KBM-7 (cell line): ENCODE data around the gene SMIM22.
A peak's percentile ranks its signal among the peaks of the same experiment; 100 is the strongest.

ENCODE experiments used
- DNase-seq: peaks from one replicate; pipeline ENCODE4 v3.0.0-alpha.2; 2015
- in situ Hi-C: fragments of 300-500 bp; cut with MboI; formaldehyde crosslinking; loops from 2 replicates; pipeline ENCODE4 v1.14.3; 2020; ENCODE audit warnings: low sequenced_read_pairs, low pct_unique_long_range_greater_than_20kb, mixed read lengths

Gene SMIM22, protein sequence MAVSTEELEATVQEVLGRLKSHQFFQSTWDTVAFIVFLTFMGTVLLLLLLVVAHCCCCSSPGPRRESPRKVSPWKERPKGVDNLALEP

DNA sequence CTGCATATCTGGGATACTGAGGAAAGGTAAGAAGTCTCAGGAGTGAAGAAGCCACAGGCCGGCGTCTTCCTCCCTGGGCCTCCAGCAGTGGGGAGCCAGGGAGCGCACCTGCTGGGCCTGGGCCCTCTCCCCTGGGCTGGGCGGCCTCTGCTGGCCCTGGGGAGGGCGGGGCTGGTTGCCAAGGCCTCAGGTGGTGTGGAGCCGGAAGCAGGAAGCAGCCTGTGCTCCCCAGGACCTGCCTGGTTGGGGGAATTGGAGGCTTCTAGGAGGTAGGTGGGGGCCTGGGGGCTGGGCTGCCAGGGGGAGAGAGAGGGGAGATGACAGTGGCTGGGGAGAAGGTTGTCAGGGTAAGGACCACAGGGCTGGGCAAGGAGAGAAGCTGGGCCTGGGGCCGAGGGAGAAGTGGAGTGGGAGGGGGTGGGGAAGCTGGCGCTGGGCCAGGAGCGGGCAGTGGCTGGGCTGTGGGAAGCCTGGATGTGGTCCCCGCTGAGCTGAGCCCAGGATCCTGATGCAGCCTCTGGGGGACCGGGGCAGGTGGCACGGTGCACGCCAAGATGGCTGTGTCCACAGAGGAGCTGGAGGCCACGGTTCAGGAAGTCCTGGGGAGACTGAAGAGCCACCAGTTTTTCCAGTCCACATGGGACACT lies at the start of gene SMIM22:
Gene SMIM22, plus strand, starts transcription at position 189 of the 647 bp plus-strand sequence. Its CDS starts 366 bp downstream, at position 555.
- in situ Hi-C loops, result no loop called here
- no peak for DNase-seq

DNA sequence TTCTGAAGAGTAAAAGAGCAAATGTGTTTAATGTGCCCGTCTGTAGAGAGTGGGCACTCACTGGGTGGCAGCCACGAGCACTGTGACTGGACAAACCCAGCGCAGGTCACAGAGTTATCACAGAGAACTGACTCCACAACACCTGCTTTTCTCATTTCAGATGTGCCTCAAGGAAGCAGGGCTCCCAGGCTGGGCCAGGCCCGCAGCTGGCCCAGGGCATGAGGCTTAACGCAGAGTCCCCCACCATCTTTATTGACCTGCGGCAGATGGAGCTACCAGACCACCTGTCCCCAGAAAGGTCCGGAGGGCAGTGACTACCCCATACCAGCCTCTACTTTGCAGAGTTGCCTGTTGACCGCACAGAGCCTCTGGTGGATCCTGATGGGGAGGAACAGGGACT lies 49.0 kb upstream of the SMIM22 start:
- DNase-seq, result no peak
- in situ Hi-C loops, result no loop called here

DNA sequence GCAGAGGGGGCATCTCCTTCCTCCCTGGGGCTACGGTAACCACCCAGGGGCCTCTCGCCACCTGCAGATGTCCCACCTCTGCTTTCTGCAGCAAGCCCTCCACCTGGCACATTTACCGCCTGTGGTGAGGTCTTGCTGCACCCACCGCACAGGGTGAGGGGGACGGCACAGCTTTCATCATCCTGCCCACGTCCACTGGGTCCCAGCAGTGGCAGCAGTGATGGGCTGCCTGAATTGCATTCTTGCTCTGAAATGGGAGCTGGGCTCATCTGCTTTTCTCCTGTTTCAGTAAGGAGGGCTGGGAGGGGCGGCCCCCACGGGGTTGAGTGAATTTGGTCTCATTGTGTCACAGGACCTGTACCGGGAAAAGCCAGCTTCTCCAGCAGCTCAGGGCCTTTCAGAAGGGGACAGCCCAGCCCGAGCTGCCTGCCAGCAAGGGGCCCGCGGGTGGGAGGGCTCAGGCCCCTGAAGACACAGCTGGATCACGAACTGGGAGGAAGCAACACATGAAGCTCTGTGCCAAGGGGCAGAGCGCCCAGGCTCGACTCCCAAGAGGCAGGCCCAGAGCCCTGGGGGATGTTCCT lies 48.1 kb upstream of the SMIM22 start:
- in situ Hi-C loops, result no loop called here
- DNase-seq, result no peak

DNA sequence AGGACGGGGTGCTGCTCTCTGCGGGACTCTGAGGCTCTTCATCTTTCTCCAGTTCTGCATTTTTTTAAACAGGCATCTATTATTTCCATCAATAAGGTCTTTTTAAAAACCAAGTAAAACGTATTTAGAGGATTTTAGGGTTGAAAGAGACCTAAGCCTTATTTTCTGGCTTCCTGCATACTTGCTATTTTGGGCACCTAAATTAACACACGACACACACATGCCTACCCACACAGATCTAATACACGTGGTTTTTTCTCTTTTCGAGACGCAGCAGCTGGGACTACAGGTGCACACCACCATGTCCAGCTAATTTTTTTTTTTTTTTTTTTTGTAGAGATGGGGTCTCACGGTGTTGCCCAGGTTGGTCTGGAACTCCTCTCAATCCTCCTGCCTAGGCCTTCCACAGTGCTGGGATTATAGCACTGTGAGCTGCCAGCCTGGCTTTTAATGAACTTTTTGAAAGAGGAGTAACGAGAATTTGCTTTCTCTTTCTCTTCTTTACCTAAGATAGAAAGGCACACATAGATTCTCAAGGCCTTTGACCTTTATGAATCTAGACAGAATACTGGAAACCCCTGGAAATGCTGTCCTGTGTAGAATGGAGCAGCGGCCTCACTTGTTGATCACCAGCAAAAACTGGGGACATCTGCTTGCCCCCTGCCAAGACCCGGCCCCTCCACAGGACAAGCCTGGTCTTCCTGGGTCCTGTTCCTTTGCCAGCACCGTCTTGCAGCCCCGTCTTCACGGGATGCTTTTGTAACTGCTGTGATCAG lies 47.1 kb upstream of the SMIM22 start:
- no peak for DNase-seq
- in situ Hi-C loops, result no loop called here

DNA sequence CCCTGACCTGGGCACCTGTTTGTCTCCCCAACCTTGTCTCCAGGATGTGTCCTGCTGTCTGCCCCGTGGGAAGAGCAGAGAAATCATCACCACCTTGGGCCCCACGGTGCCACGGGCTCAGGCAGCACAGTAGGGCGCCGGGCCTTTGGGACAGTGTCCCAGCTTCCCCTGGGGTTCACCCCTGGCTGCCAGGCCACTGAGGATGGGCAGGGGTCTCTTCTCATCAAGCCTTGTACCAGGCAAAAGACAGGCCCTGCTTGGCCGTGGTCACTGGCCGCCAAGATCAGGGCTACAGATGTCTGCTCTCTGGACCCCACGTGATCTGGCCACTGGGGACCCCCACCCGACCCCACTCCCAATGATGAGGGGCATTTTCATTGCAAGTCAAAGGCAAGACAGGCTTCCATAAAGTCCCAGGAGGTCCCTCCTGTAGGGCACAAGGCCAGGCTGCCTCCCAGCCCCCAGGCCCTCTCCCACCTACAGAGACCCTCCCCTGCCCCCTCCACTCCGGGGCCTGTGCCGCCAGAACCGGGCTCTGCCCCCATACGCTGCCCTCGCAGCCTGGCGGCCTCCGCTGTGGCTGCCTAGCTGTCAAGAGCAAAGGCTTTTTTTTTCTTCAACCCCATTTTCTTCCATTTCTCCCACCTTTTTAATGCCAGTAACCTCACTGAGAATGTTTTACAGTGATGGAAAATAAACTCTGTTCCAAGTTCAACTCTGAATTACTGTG lies 46.3 kb upstream of the SMIM22 start:
- no peak for DNase-seq
- in situ Hi-C loops, result no loop called here

DNA sequence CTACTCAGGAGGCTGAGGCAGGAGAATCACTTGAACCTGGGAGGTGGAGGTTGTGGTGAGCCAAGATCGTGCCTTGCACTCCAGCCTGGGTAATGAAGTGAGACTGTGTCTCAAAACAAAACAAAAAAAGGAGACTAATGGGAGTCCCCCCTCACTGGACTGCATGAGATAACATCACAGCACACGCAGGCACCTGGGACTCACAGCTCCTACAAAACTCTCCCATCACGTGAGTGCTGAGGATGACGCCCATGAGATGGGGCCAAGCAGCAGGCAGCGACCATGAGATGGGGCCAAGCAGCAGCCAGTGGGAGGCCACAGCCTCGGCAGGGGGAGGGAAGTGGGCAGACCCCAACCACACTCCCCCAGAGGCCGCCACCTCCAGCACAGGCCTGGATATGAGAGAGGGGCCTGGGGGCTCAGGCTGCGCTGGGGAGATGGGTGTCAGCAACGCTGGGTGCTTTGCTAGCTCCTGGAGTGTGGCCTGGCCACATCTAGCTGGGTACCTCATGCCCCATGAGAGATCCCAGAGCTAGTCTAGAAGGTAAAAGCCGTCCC lies 45.4 kb upstream of the SMIM22 start:
- no peak for DNase-seq
- in situ Hi-C loops, result no loop called here

DNA sequence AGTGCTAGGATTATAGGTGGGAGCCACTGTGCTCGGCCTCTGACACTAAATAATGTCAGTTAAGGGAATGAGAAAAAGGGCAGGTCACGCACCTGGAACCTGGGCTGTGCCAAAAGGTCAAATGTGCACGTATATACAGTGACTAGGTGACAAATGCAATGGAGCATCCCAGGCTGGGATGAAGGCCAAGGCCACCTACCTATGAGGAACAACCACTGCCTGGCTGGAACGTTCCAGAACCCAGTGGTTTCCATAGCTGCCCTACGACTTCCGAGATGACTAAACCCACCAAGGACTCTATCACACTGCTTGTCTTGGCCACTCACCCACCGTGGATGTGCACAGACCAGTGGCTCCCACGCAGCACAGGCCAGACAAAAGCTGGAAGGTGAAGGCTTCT lies 44.3 kb upstream of the SMIM22 start:
- no peak for DNase-seq
- in situ Hi-C loops, result no loop called here

DNA sequence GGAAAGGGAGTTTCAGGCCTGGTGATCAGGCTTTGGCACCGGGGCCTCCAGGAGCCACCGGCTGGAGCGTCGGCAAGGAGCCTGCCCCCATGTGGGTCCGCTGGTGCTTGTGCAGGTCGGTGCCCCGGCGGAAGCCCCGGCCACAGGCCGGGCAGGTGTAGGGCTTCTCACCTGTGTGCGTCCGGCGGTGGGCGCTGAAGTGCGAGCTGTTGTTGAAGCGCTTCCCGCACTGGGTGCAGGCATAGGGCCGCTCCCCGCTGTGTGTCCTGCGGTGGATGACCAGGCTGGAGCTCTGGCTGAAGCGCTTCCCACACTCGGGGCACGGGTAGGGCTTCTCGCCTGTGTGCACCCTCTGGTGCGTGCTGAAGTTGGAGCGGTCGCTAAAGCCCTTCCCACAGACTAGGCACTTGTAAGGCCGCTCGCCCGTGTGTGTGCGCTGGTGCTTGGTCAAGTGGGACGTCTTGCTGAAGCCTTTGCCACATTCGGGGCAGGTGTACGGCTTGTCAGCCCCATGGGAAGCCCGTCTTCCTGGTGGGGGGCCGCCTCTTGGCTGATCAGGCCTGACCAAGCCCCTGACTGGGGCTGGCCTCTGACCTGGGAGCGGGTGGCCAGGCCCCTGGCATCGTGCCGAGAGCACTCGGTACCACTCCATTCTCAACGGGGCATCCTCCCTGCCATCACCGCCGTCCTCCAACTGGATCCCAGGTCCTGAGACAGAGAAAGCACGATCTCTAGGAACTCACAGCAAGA lies 42.6 kb upstream of the SMIM22 start:
- in situ Hi-C loops, result no loop called here
- no peak for DNase-seq

DNA sequence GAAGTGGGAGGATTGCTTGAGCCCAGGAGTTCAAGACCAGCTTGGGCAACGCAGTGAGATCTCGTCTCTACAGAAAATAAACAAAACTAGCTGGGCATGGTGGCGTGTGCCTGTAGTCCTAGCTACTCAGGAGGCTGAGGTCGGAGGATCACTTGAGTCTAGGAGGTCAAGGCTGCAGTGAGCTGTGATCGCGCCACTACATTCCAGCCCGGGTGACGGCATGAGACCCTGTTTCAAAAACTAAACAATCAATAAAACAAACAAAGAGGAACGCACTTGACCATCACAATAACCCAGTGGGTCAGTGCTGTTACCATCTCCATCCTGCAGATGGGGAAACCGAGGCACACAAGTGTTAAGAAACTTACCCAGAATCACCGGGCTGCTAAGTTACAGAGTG lies 41.9 kb upstream of the SMIM22 start:
- DNase-seq, result no peak
- in situ Hi-C loops, result no loop called here

DNA sequence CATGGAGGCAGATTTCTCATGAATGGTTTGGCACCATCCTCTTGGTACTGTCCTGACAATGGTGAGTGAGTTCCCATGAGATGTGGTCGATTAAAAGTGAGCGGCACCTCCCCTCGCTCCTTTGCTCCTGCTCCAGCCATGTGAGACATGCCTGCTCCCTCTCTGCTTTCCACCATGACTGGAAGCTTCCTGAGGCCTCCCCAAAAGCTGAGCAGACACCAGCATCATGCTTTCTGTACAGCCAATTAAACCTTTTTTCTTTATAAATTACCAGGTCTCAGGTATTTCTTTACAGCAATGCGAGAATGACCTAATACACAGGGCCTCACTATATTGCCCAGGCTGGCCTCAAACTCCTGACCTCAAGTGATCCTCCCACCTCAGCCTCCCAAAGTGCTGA lies 40.3 kb upstream of the SMIM22 start:
- in situ Hi-C loops, result no loop called here

DNA sequence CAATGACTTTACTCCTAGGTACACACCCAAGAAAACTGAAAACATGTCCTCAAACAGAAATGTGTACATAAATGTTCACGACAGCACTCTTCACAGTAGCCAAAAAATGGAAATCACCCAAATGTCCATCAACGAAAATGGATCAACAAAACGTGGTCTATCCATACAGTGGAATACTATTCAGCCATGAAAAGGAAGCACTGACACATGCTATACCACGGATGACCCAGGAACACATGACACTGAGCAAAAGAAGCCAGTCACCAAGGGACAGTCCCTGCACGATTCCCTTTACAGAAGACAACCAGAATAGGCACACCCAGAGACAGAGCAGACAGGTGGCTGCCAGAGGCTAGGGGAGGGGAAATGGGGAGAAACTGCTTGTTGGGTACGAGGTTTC lies 39.5 kb upstream of the SMIM22 start:
- DNase-seq, result no peak
- in situ Hi-C loops, result no loop called here

More for the DNA sequence above, 40.3 kb upstream of the SMIM22 start:
- DNase-seq, result no peak

DNA sequence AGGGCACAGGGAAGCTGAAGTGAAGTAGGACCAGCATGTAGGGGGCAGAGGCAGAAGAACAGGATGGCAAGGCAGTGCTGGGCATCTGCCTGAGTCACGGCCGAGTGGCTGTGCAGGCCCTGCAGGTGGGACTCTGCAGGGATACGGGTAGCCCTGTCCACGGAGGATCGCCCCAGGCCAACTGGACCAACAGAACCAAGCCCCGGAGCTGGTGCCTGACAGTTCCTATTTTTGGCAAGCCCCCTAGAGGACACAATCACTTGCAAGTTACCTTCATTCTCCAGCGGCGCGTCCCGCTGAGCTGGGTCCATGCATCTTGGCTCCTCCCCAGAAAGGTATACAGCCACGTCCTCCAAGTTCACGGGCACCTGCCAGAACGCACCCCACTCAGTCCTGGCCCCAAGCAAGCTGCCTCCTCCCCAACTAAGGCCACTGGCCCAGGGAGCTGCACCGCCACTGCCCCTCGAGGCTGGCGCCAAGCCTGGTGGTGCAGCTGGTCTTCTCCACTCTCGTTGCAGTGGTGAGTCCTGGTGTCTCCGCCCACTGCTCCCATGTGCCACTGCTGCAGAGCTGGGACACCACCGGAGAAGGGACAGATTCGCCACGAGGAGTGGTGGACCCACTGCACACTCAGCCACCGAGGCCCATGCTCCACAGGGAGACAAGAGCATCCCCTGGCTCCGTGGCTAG lies 34.8 kb upstream of the SMIM22 start:
- no peak for DNase-seq
- in situ Hi-C loops, result no loop called here

DNA sequence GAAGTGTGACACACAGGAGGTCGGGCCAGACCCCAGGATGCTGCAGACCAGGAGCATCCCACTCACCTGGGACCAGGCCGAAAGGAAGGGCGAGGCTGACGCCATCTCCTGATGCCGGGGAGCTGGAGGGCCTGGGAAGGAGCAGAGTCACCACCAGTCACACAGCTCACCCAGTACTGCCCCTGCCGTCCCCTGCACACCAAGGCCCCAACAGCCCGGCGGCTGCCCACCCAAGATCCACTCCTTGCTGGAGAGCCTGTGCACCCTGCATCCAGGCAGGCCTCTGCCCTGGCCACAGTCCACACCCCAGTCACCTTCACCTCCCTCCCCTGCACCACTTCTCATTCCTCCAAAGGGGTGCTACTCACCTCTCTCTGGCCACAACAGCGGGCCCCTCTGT lies 33.0 kb upstream of the SMIM22 start:
- in situ Hi-C loops, result no loop called here
- no peak for DNase-seq

DNA sequence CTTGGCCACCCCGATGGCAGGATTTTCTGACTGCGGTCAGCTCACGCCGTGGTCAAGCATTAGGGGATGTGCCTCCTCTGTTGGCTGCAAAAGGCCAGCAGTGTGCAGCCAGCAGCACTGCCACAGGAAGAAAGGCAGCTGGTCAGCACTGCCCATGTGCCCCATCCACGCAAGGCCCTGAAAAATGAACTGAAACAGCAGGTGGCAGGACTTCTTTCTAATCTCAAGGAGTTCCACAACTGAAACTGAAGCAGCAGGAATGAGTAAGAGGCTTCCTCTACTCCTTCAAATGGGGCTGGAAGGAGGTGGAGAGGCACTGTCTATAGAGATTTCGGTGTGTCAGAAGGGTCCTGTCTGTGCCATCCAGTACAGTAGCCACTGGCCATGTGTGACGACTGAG lies 31.4 kb upstream of the SMIM22 start:
- in situ Hi-C loops, result no loop called here
- DNase-seq, result no peak

DNA sequence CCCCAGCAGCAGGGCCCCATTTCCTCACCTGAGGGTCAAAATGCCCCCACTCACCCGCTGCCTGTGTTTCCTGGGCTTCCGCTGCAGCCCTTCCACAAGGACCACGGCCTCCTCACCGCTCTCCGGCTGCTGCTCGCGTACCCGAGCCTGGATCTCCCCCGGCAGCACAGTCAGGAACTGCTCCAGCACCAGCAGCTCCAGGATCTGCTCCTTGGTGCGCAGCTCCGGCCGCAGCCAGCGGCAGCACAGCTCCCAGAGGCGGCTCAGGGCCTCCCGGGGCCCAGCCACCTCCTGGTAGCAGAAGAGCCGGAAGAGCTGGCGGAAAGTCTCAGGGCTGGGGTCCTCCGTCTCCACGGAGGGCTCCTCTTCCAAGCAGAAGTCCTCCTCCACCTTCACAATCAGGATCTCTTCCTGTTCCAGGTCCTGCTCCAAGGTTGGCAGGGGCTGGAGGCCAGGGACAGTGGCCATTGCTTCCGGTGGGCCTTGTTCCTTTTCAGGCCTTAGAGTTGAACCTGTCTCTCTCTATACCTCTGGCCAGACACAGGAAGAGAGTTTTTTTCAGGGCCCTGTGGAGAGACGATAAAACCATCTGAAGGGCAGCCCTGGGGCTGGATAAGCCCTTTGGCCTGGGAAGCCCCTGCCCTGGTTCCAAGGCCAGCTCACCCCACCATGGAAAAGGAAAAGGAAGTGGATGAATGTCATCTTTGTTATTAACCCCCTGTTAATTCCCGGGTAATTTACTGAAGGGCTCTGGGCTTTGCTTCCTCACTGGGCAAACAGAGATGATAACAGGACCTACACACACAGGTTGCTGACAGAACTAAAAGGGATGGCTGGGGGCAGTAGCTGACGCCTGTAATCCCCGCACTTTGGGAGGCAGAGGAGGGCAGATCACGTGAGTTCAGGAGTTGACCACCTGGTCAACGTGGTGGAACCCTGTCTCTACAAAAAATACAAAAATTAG lies 29.4 kb upstream of the SMIM22 start:
- in situ Hi-C loops, result no loop called here
- DNase-seq, result no peak

DNA sequence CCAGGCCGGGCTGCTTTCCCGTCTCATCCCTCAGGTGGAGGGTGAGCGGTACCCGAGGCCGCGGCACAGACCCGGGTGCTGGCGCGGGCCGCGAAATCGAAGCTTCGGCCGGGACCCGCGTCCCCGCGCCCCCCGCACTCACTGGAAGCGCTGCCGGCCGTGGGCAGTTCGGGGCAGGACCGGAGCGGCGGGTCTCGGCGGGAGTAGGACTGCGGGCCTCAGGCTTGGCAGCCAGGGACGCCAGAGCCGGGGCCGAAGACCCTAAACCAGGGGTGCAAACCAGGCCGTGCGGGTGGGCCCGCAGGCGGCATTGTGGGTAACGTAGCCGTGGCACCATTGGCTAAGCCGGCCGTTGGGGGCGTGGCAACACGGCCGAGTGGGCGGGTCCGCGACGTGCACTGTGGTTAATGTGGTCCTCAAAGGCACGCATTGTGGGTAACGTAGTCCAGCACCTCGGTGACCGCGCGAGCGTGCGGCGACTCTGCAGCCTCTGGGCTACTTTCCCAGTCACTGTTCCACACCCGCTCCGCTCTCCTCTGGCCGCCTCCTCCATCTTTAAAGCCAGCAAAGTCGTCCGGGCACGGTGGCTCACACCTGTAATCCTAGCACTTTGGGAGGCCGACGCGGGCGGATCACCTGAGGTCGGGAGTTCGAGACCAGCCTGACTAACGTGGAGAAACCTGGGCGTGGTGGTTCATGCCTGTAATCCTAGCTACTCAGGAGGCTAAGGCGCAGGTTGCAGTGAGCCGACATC lies 28.1 kb upstream of the SMIM22 start, which contains the start of gene ZNF500:
Gene ZNF500, minus strand, starts transcription at position 288 of the 754 bp plus-strand sequence. CDS start 1,184 bp downstream, outside the sequence.
- peak; percentile 96 for DNase-seq
- in situ Hi-C loops, result no loop called here
